HG03442 (cell line): ENCODE measurements around the gene LINC00305.
A peak's percentile ranks its signal among the peaks of the same experiment; 100 is the strongest.

Experiments used
- ATAC-seq: cut with Tn5 transposase; IDR thresholded peaks from one replicate; pipeline ENCODE4 v1.9.1; 2021; ENCODE audit warnings: mild to moderate bottlenecking, moderate library complexity; ENCODE audit not compliant: unreplicated experiment

LINC00305 gene

DNA sequence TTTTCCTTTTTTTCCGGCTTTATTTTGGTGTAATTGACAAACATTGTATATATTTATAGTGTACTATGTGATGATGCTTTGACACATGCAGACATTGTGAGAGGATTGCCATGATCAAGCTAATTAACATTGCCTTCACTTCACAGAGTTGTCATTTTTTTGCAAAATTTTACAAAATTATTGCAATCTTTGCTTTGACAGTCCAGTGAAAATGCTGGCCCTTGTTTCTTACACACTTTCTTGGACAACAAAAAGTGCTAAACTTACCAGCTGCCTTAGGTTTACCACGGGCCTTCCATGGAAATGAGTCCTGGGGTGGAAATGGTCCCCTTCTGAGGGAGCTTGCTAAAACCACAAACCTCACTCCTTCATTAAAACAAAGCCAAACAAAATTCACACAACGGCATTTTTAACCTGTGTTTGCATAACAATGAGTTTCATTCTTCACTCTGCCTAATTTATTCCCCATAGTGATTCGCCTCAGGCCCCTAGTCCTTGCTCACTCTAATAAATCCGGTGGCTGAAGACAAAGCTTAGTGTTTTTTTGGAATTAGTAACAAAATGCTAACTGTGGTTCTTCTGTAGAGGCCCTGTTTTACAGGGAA, 32.2 kb downstream of the LINC00305 start:
- no peak for ATAC-seq

DNA sequence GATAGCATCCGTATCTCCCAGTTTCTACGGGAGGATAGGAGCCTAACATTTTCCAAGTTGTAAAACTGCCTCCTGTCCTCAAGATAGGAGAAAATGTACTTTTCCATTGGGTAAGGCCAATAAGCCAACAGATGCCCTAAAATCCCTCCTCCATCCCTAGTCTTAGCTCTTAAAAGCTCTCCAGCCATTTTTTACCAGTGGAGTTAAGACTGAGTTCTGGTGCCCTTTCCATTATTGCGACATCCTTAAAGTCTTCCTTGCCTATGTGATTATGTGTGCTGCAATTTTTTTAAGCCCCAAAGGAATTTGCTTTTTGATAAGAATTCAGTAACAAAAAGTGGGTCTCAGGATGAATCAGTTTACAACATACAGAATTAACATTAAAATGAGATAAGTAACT, 33.0 kb downstream of the LINC00305 start:
- ATAC-seq, result no peak

DNA sequence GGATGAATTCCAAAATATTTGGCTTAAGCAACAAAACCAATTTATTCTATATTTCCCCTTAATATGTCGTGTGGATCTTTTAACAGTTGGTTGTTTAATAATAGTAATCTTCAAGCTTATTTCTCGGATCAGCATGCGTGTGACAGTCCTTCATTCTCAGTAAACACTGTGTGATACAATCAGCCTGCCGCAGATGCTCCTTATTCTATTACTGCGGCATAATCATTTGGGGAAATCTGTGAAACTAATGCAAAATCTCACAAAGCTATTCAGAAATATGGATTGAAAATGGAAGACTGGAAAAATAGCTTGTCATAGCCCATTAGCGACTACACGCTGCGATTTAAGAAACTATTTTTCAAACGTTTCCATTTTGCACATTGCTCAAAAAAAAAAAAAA, 36.9 kb downstream of the LINC00305 start:
- ATAC-seq, result no peak

DNA sequence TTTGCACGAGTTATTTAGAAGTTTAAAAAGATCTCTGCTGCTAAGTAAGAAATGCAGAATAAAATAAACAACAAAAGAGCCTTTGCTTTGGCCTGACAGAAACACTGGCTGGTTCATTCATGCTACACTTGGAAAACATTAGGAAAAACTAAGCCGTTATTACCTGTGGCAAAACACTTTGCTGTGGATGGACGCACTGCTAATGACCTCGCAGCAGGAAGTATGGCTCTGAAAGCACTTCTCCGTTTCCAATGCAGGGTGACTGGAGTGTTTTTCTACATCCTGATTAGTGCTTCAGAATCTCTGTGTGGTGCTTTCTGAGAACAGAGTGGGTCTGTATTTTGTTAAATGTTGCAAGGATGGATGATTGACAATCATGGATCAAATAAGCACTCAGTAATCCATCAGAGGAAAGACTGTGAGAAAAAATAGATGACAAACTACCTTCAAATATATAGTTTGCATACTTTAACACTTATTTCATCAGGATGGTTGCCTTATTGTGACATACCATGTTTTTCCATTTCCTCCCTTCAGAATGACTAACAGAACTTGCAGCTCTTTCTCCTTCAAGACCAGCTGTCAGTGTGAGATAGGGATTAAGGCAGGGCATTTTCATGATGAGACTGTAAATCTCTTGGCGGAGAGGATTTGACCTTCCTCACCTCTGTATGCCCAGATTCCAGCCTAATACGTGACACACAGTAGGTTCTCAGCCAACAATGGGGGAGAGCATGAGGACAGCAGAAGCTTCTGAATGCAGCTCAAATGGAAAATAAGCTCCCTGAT, 38.0 kb downstream of the LINC00305 start:
- no peak for ATAC-seq

DNA sequence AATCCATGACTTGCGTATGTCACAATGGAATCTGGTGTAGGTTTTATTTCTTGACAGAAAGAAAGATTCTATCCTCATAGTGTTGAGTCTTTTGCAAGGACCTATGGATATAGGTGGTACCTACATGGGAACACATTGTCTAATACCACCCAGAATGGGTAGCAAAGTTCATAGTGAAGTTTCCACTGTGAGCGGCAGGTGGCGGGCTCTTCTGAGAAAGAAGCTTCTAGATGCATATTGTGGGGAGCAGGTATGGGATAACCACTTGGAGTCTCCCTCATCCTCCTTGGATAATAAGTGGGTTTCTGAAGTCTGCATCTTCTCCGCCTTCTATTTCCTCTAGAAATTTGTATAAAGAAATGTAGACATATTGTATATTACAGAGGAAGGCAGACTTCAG, 44.9 kb downstream of the LINC00305 start:
- ATAC-seq, result no peak

DNA sequence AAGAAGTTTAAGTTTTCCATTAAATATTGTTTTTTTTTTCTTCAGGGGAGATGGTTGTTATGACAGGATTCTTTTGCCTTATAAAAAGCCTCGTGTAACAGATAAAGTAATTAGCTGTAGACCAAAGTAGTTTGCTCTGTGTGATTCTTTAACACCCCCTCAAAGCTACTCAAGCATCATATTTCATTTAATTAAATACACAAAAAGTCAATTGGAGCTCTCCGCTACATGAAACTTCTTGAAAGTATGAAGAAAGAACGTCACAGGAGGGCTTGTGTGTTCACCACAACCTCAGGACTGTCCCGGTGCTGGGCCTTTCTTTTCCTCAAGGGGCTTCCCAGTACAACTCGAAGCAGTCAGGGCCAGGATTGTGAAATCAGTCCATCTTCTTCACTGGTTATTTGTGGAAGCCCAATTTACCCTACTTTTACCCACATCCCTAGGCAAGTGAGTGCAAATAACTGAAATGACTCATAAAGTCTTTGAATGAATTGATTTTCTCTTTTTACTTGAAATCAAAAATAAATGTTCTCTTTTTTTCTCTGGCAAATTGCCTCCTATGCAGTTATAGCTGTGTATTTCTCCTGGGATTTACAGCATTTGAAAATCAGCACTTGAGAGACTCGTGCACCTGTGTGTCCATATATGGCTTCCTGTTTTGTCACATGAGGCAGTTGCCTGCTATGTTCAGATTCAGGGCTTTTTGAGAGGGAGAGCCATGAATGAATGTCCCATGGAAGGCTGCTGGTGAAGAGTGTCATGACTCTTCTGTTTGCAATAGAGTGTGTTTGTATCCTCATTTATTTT, 48.6 kb downstream of the LINC00305 start:
- ATAC-seq, result peak; percentile 68

DNA sequence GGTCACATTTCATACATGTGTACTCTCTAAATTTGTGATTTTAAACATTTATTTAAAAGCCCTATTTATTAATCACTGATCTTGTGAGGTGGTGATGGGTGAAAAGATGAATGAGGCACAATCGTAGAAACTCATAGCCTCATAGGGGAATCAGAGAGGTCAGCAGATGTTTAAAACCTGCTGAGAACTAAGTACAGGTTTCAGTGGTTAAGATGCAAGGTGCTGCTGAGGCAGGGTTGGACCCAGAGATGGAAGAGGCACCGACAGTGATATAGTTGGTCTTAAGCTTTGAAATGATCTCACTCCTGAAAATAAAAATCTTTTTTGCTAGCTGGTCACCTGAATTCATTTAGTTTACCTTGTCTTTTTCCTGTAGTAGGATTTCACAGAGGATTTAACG, 49.6 kb downstream of the LINC00305 start:
- ATAC-seq, result peak; percentile 52

DNA sequence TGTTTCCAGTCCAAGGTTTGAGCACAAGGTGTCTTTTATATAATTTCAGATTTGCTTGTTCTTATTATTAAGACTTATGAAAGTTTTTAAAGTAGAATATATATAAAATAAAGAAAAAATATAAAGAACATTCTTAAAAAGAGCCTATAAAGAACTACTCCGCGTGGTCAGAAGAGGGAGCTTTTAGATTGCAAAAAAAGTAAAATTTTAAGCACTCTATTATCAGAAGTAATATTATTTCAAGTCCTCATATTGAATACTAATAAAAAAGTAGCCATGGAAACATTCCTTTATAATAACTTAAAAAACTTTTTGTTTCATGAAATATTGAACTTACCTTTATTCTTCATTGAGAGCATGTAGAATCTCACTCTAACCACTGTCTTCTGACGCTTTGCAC, 51.4 kb downstream of the LINC00305 start:
- no peak for ATAC-seq

DNA sequence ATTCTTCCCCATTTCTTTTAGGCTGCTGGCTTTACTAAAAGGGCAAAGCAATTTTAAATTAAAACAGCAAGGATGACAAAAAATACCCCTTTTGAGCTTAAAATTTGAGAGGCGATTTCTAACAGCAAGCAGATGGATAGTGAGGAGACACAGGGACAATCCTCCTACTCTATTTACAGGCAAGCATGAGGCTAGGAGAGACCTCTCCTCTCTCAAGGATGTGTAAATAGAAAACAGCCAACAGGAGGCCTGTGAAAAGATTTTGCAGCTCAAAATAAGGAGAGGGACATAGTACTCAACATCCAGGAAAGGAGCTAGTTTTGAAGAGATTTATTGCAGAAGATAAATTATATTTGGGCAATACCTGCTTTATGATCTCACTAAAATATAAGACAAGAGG, 53.8 kb downstream of the LINC00305 start:
- no peak for ATAC-seq

DNA sequence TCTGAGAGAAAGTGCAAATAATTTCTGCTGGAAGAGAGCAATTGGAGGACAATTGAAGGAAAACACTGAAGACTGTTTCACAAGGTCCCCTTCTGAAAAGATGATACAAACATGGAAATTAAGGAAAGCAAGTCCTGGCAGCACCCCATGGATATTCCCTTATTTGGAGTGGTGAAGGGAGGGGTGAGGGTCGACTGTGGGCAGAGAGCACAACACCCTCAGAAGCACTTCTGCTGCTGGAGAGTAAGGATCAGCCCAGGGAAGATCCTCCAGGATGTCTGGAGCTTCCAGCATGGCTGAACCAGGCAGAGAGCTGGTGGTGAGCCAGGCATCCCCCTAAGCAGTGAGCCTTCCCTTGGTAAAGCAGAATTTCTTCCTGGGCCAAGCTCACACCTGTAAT, 54.7 kb downstream of the LINC00305 start:
- no peak for ATAC-seq

DNA sequence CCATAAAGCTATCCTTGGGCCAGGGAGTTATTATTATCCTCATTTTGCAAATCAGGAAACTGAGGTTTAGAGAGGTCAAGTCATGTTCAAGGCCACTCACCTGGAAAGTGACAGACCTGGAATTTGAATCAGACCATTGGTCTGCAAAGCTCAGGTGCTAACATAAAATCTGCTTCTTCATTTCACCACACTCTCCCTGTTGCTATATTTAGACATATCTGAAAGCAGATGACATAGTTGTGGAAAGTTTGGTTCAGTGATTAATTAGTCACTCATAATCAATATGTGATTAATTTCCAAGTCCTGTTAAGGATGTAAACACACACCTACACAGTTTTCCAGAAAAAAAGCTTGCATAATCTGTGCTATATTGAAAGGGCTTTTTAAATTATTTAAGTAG, 57.4 kb downstream of the LINC00305 start:
- ATAC-seq, result no peak

DNA sequence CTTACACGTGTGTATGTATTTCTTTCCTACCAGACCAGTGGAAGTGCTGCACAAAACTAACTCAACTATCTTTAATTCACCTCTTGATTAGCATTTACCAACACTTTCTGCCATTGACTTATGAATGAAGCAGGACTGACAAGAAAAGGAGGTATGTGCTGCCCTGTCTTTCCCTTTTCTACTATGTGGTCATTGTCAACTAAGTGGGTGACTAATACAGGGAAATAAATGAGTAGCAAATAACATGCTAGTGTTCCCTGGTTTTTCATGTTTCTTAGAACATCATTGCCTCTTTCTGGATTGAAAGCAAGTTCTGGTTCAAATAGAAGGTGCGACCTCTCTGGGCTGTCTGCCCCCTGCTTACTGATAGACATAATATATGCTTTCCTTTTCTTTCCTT, 58.0 kb downstream of the LINC00305 start:
- ATAC-seq, result peak; percentile 74

DNA sequence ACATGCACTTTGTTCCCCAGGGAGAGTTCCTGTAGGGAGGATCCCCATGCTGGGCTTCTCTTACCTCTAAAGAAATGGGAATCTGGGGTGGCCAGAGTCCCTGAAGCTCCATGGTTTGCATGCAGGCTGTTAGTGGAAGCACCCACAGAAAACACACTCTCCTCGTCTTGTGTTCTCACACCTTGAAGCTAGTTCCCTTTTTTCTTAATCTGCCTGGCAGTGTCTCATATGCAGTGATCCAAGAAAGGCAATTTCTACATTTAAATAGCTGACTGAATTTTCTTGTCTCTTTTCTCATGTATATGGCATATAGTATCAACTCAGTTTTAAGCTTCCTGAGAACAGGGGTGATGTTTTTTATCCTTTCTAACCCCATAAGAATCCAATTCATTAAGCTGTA, 65.0 kb downstream of the LINC00305 start:
- ATAC-seq, result no peak

DNA sequence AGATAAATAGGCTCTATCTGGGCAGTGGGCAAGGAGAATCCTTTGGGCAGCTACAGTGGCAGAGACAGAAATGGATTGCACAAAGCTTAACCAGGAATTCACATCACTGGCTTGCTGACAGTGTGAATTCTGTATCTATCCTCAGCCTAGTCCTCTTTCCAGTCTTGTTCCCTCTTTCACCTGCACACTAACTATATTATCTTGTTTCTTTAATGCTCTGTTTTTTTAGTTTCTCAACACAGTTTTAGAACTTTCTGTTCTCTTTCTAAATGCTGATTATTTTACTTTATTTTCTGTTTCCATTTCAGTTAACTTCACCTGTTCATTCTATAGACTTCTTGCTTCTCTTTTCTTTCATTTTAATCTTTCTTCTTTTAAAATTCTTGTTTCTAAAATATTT, 66.4 kb downstream of the LINC00305 start:
- ATAC-seq, result no peak

DNA sequence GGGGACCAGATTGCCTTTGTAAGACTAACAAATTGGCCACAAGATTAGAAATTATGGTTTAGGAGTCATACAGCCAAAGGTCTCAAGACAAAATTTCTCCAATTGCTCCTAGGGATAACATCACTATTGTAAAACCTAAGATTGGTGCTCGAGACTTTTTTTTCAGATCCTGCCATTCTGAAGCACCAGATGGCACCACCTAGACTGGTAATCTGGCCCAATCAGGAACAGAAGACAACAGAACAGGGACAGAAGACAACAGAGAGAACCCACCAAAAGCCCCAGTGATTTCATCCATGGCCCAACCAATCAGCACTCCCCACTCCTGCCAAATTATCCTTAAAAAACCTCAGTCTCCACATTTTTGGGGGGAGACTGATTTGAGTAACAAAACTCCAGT, 66.8 kb downstream of the LINC00305 start:
- no peak for ATAC-seq

DNA sequence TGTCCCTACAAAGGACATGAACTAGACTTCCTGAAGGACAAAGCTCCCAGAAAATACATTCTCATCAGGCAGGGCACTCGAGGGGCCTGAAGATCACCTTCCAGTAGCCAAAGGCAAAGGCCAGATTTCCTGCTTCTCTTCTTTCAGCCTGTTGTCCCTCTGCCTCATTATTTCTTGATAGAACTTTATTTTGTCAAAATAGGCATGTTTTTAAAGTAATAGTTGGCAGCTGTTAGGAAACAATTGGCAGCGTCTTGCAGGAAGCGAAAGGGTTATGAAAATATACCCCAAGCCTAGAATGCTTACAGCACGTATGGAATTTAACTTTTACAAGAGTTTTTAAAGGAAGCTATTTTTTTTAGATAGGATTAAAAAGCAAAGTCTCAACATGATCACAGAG, 74.9 kb downstream of the LINC00305 start:
- ATAC-seq, result no peak

DNA sequence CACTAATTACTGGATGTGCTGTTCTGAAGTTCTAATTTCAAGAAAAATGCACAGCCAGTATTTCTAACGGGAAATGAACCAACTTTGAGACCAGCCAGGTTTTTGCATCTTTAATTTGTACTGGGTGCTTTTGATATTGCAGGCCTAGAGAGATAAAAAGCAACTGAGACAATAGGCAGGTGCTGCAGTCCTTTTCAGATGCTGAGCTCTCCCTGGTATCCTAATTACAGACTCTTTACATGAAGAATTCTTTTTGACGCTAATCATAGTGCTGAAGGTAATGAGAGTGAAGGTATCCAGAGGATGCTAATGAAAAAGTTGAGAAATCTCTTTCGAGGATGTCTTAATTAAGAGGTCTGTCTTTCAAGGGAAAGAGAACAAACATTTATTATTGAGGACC, 93.9 kb downstream of the LINC00305 start:
- no peak for ATAC-seq

DNA sequence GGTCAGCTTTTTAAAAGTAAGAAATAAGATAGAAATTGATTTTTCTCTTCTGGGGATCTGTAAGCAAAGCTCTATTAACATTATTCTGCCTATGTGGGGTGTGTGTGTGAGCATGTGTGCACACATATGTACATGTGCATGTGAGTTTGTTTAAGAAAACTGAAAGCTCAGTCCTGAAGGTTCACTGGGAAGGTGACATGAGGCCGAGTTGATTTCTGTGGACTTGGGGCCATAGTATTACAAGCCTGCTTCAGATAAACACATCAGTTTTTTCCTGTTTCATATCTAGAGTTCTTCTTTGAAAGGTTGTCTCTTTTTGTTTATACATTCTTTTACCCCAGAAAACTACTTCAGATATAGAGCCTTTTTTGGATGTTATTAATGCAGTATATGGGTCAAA, 95.6 kb downstream of the LINC00305 start:
- ATAC-seq, result no peak

DNA sequence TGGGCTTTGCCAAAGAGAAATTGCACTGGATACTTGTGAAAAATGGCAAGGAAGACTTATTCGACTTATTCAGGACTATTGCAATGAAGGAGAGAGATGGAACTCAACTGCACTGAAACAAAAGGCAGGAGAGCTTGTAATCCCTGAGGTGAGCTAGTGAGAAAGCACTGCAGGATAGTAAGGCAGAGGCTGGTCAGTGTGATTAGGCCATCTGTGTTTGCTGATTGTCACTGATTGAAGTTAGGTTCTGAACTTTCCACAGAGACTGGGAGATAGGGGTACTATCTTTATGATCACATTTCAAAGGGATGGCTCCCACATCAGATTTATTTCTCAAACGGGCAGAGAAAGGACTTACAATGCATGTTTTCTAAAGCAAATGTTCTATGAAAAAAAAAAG, 96.1 kb downstream of the LINC00305 start:
- no peak for ATAC-seq

DNA sequence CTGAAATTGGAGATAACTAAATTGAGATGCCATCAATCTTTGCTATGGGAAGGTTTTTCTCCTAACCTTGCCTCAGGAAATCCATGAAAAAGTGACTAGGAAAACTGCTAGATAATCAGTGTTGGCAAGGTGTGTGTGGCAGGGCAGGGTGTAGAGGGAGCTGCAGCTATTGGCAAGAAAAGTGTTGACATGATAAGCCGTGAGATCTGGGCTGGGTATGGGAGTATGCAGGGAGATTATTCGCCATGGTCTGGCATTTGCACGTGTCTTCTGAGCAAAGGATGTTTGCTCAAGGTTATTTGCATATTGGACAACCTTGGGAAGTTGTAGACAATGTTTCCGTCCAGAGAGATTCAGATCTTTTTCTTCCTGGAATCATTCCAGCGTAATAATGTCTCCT, 104.3 kb downstream of the LINC00305 start:
- no peak for ATAC-seq

DNA sequence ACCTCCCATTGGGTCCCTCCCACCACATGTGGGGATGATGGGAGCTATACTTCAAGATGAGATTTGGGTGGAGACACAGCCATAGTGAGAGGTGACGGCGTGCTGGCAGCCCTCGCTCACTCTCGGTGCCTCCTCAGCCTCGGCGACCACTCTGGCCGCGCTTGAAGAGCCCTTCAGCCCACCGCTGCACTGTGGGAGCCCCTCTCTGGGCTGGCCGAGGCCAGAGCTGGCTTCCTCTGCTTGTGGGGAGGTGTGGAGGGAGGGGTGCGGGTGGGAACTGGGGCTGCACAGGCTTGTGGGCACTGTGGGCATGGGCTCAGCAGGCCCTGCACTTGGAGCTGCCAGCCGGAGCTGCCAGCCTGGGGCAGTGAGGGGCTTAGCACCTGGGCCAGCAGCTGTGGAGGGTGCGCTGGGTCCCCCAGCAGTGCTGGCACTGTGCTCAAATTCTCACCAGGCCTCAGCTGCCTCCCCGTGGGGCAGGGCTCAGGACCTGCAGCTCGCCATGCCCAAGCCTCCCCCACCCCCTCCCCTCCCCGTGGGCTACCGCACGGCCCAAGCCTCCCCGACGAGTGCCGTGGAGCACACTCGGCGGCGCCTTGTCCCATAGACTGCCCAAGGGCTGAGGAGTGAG, 106.0 kb downstream of the LINC00305 start:
- ATAC-seq, result no peak
